ENCODE data around the gene NGEF. TPM values are rescaled to one million over a fixed set of nuclear protein-coding genes. Genes with fewer than 3 reads are reported as not detected.
"Not testable (repeated sequence)": the region's sequence is repeated elsewhere in the genome, so short reads cannot be mapped to it uniquely, and the experiment has no call there.

Gene NGEF
- total RNA-seq, 1 donor from 2014 or later = 2.6 TPM

GRCh38 chr2:233021771-233022170, 8.7 kb upstream of the NGEF start:
- Histone ChIP-seq H3K4me3 (ENCODE audit: low read length in 3 of 3) (no peak overlapping the region), H3K36me3 (ENCODE audit: control insufficient read depth in 3 of 3, insufficient read depth in 3 of 3, low read length in 3 of 3) (no peaks in the 10 kb centered on the region), H3K9me3 (ENCODE audit: control insufficient read depth in 3 of 3, low read length in 3 of 3) (no peaks in the 10 kb centered on the region), H3K4me1 (ENCODE audit: control insufficient read depth in 3 of 3, insufficient read depth in 3 of 3, low read length in 3 of 3) (no peaks in the 10 kb centered on the region), H3K27ac (ENCODE audit: low read depth, low read length) (no peak overlapping the region), H3K27me3 (ENCODE audit: control insufficient read depth in 3 of 3, insufficient read depth in 3 of 3, low read length in 3 of 3) (no peaks in the 10 kb centered on the region), H3K9ac (ENCODE audit: low read depth in 1 of 3, low read length in 3 of 3) (no peak overlapping the region)

- H3K9ac ChIP-seq (ENCODE audit: low read depth in 1 of 3, low read length in 3 of 3) = no peak overlapping the region
- H3K4me1 ChIP-seq (ENCODE audit: control insufficient read depth in 3 of 3, insufficient read depth in 3 of 3, low read length in 3 of 3) = no peaks in the 10 kb centered on the region
- no peaks in the 10 kb centered on the region for H3K36me3 ChIP-seq (ENCODE audit: control insufficient read depth in 3 of 3, insufficient read depth in 3 of 3, low read length in 3 of 3)
- H3K4me3 ChIP-seq (ENCODE audit: low read length in 3 of 3) = no peak overlapping the region
- H3K27ac ChIP-seq (ENCODE audit: low read depth, low read length) = no peak overlapping the region
- H3K27me3 ChIP-seq (ENCODE audit: control insufficient read depth in 3 of 3, insufficient read depth in 3 of 3, low read length in 3 of 3) = no peaks in the 10 kb centered on the region
- no peaks in the 10 kb centered on the region for H3K9me3 ChIP-seq (ENCODE audit: control insufficient read depth in 3 of 3, low read length in 3 of 3)
These were observed 7.4 kb upstream of the NGEF start for GRCh38 chr2:233020454-233020853.

- H3K36me3 ChIP-seq (ENCODE audit: control insufficient read depth in 3 of 3, insufficient read depth in 3 of 3, low read length in 3 of 3); H3K27ac ChIP-seq (ENCODE audit: low read depth, low read length); H3K4me3 ChIP-seq (ENCODE audit: low read length in 3 of 3); H3K9ac ChIP-seq (ENCODE audit: low read depth in 1 of 3, low read length in 3 of 3); H3K4me1 ChIP-seq (ENCODE audit: control insufficient read depth in 3 of 3, insufficient read depth in 3 of 3, low read length in 3 of 3); H3K9me3 ChIP-seq (ENCODE audit: control insufficient read depth in 3 of 3, low read length in 3 of 3); H3K27me3 ChIP-seq (ENCODE audit: control insufficient read depth in 3 of 3, insufficient read depth in 3 of 3, low read length in 3 of 3): not testable (repeated sequence)
These were observed 6.6 kb upstream of the NGEF start for GRCh38 chr2:233019610-233020009.

GRCh38 chr2:233017947-233018346, 4.9 kb upstream of the NGEF start:
- H3K27me3 ChIP-seq (ENCODE audit: control insufficient read depth in 3 of 3, insufficient read depth in 3 of 3, low read length in 3 of 3) = no peaks in the 10 kb centered on the region
- no peaks in the 10 kb centered on the region for H3K9me3 ChIP-seq (ENCODE audit: control insufficient read depth in 3 of 3, low read length in 3 of 3)
- no peak overlapping the region for H3K4me3 ChIP-seq (ENCODE audit: low read length in 3 of 3)
- H3K4me1 ChIP-seq (ENCODE audit: control insufficient read depth in 3 of 3, insufficient read depth in 3 of 3, low read length in 3 of 3) = no peaks in the 10 kb centered on the region
- H3K27ac ChIP-seq (ENCODE audit: low read depth, low read length) = no peak overlapping the region
- H3K9ac ChIP-seq (ENCODE audit: low read depth in 1 of 3, low read length in 3 of 3) = no peak overlapping the region
- no peaks in the 10 kb centered on the region for H3K36me3 ChIP-seq (ENCODE audit: control insufficient read depth in 3 of 3, insufficient read depth in 3 of 3, low read length in 3 of 3)

- Histone ChIP-seq H3K36me3 (ENCODE audit: control insufficient read depth in 3 of 3, insufficient read depth in 3 of 3, low read length in 3 of 3) (no peaks in the 10 kb centered on the region), H3K9me3 (ENCODE audit: control insufficient read depth in 3 of 3, low read length in 3 of 3) (no peaks in the 10 kb centered on the region), H3K4me1 (ENCODE audit: control insufficient read depth in 3 of 3, insufficient read depth in 3 of 3, low read length in 3 of 3) (no peaks in the 10 kb centered on the region), H3K27me3 (ENCODE audit: control insufficient read depth in 3 of 3, insufficient read depth in 3 of 3, low read length in 3 of 3) (no peaks in the 10 kb centered on the region), H3K27ac (ENCODE audit: low read depth, low read length) (no peak overlapping the region), H3K9ac (ENCODE audit: low read depth in 1 of 3, low read length in 3 of 3) (no peak overlapping the region), H3K4me3 (ENCODE audit: low read length in 3 of 3) (no peak overlapping the region)
These were observed 2.1 kb upstream of the NGEF start for GRCh38 chr2:233015019-233015645.

- Histone ChIP-seq H3K9ac (ENCODE audit: low read depth in 1 of 3, low read length in 3 of 3) (no peak overlapping the region), H3K36me3 (ENCODE audit: control insufficient read depth in 3 of 3, insufficient read depth in 3 of 3, low read length in 3 of 3) (no peaks in the 10 kb centered on the region), H3K4me3 (ENCODE audit: low read length in 3 of 3) (no peak overlapping the region), H3K27me3 (ENCODE audit: control insufficient read depth in 3 of 3, insufficient read depth in 3 of 3, low read length in 3 of 3) (no peaks in the 10 kb centered on the region), H3K27ac (ENCODE audit: low read depth, low read length) (no peak overlapping the region), H3K4me1 (ENCODE audit: control insufficient read depth in 3 of 3, insufficient read depth in 3 of 3, low read length in 3 of 3) (no peaks in the 10 kb centered on the region), H3K9me3 (ENCODE audit: control insufficient read depth in 3 of 3, low read length in 3 of 3) (no peaks in the 10 kb centered on the region)
These were observed 594 bp upstream of the NGEF start for GRCh38 chr2:233013650-233014049.

- Histone ChIP-seq H3K4me3 (ENCODE audit: low read length in 3 of 3) (no peak overlapping the region), H3K36me3 (ENCODE audit: control insufficient read depth in 3 of 3, insufficient read depth in 3 of 3, low read length in 3 of 3) (no peaks in the 10 kb centered on the region), H3K27ac (ENCODE audit: low read depth, low read length) (no peak overlapping the region)
These were observed 620 bp downstream of the NGEF start for GRCh38 chr2:233012301-233012971.

GRCh38 chr2:233011702-233012131, 1.3 kb downstream of the NGEF start:
- Histone ChIP-seq H3K27ac (ENCODE audit: low read depth, low read length) (no peak overlapping the region), H3K4me1 (ENCODE audit: control insufficient read depth in 3 of 3, insufficient read depth in 3 of 3, low read length in 3 of 3) (no peaks in the 10 kb centered on the region), H3K9me3 (ENCODE audit: control insufficient read depth in 3 of 3, low read length in 3 of 3) (no peaks in the 10 kb centered on the region), H3K27me3 (ENCODE audit: control insufficient read depth in 3 of 3, insufficient read depth in 3 of 3, low read length in 3 of 3) (no peaks in the 10 kb centered on the region), H3K9ac (ENCODE audit: low read depth in 1 of 3, low read length in 3 of 3) (no peak overlapping the region), H3K36me3 (ENCODE audit: control insufficient read depth in 3 of 3, insufficient read depth in 3 of 3, low read length in 3 of 3) (no peaks in the 10 kb centered on the region), H3K4me3 (ENCODE audit: low read length in 3 of 3) (no peak overlapping the region)

More at GRCh38 chr2:233012301-233012971, 620 bp downstream of the NGEF start:
- no peak overlapping the region for H3K9ac ChIP-seq (ENCODE audit: low read depth in 1 of 3, low read length in 3 of 3)
- no peaks in the 10 kb centered on the region for H3K4me1 ChIP-seq (ENCODE audit: control insufficient read depth in 3 of 3, insufficient read depth in 3 of 3, low read length in 3 of 3)
- no peaks in the 10 kb centered on the region for H3K27me3 ChIP-seq (ENCODE audit: control insufficient read depth in 3 of 3, insufficient read depth in 3 of 3, low read length in 3 of 3)
- no peaks in the 10 kb centered on the region for H3K9me3 ChIP-seq (ENCODE audit: control insufficient read depth in 3 of 3, low read length in 3 of 3)

GRCh38 chr2:233011268-233011650, 1.8 kb downstream of the NGEF start:
- H3K9me3 ChIP-seq (ENCODE audit: control insufficient read depth in 3 of 3, low read length in 3 of 3) = no peaks in the 10 kb centered on the region
- no peaks in the 10 kb centered on the region for H3K27me3 ChIP-seq (ENCODE audit: control insufficient read depth in 3 of 3, insufficient read depth in 3 of 3, low read length in 3 of 3)

GRCh38 chr2:233010569-233011267, 2.3 kb downstream of the NGEF start:
- no peak overlapping the region for H3K4me3 ChIP-seq (ENCODE audit: low read length in 3 of 3)
- no peaks in the 10 kb centered on the region for H3K9me3 ChIP-seq (ENCODE audit: control insufficient read depth in 3 of 3, low read length in 3 of 3)
- no peaks in the 10 kb centered on the region for H3K27me3 ChIP-seq (ENCODE audit: control insufficient read depth in 3 of 3, insufficient read depth in 3 of 3, low read length in 3 of 3)
- H3K9ac ChIP-seq (ENCODE audit: low read depth in 1 of 3, low read length in 3 of 3) = no peak overlapping the region
- no peak overlapping the region for H3K27ac ChIP-seq (ENCODE audit: low read depth, low read length)
- H3K36me3 ChIP-seq (ENCODE audit: control insufficient read depth in 3 of 3, insufficient read depth in 3 of 3, low read length in 3 of 3) = no peaks in the 10 kb centered on the region
- H3K4me1 ChIP-seq (ENCODE audit: control insufficient read depth in 3 of 3, insufficient read depth in 3 of 3, low read length in 3 of 3) = no peaks in the 10 kb centered on the region

More at GRCh38 chr2:233011268-233011650, 1.8 kb downstream of the NGEF start:
- H3K27ac ChIP-seq (ENCODE audit: low read depth, low read length) = no peak overlapping the region
- H3K4me1 ChIP-seq (ENCODE audit: control insufficient read depth in 3 of 3, insufficient read depth in 3 of 3, low read length in 3 of 3) = no peaks in the 10 kb centered on the region
- H3K9ac ChIP-seq (ENCODE audit: low read depth in 1 of 3, low read length in 3 of 3) = no peak overlapping the region
- no peaks in the 10 kb centered on the region for H3K36me3 ChIP-seq (ENCODE audit: control insufficient read depth in 3 of 3, insufficient read depth in 3 of 3, low read length in 3 of 3)
- no peak overlapping the region for H3K4me3 ChIP-seq (ENCODE audit: low read length in 3 of 3)

All from skeletal muscle tissue (tissue), 4 donors.